Liver (tissue), 9 donors: ENCODE results near the gene GARNL3. TPM values are rescaled to one million over a fixed set of nuclear protein-coding genes. Genes with fewer than 3 reads are reported as not detected.

Experiments
- DNase-seq: peaks from one replicate; pipeline ENCODE4 v3.0.0-alpha.2; 2017; ENCODE audit warnings: low spot score
- H3K27ac ChIP-seq, 2 donors: one replicate each; pipeline ENCODE4 v1.7.0; 2013; ENCODE audit warnings: inconsistent platforms in 2 of 2, low read length in 2 of 2, control low read depth in 1 of 2, low read depth in 1 of 2, mild to moderate bottlenecking in 1 of 2
- H3K27me3 ChIP-seq, 4 donors: one replicate each; pipeline versions ENCODE4 v1.6.1 to v1.7.0; 2013; ENCODE audit warnings: low read length in 3 of 4, inconsistent platforms in 1 of 4, mild to moderate bottlenecking in 1 of 4, moderate library complexity in 1 of 4; ENCODE audit not compliant: control insufficient read depth in 4 of 4, insufficient read depth in 4 of 4
- H3K36me3 ChIP-seq, 4 donors: one replicate each; pipeline versions ENCODE4 v1.6.1 to v1.7.0; 2013; ENCODE audit warnings: low read length in 3 of 4, mild to moderate bottlenecking in 3 of 4, low read depth in 1 of 4, moderate library complexity in 1 of 4; ENCODE audit not compliant: control insufficient read depth in 4 of 4, insufficient read depth in 3 of 4
- H3K4me1 ChIP-seq, 4 donors: one replicate each; pipeline versions ENCODE4 v1.6.1 to v1.7.0; 2013; ENCODE audit warnings: low read length in 3 of 4, mild to moderate bottlenecking in 3 of 4, moderate library complexity in 1 of 4; ENCODE audit not compliant: control insufficient read depth in 4 of 4, insufficient read depth in 4 of 4
- H3K4me3 ChIP-seq, 3 donors: one replicate each; pipeline versions ENCODE4 v1.6.1 to v1.7.0; 2013; ENCODE audit warnings: low read length in 3 of 3, control low read depth in 1 of 3, low read depth in 1 of 3, mild to moderate bottlenecking in 1 of 3
- H3K9ac ChIP-seq, 2 donors: one replicate each; pipeline ENCODE4 v1.7.0; 2013; ENCODE audit warnings: low read length in 2 of 2, mild to moderate bottlenecking in 2 of 2, moderate library complexity in 2 of 2, control low read depth in 1 of 2, low read depth in 1 of 2
- H3K9me3 ChIP-seq, 4 donors: one replicate each; pipeline versions ENCODE4 v1.6.1 to v1.7.0; 2013; ENCODE audit warnings: low read length in 3 of 4; ENCODE audit not compliant: control insufficient read depth in 4 of 4
- EGR1 ChIP-seq, 2 donors: IDR thresholded peaks; 2 replicates each; pipeline ENCODE4 v1.6.1; 2016 to 2018; ENCODE audit warnings: antibody characterized with exemption in 2 of 2, low read depth in 2 of 2
- FOXA1 ChIP-seq: IDR thresholded peaks from 2 replicates; pipeline ENCODE4 v1.6.1; 2016; ENCODE audit warnings: antibody characterized with exemption
- FOXA2 ChIP-seq: IDR thresholded peaks from 2 replicates; pipeline ENCODE4 v1.6.1; 2016; ENCODE audit warnings: antibody characterized with exemption
- GABPA ChIP-seq, 2 donors: IDR thresholded peaks in 1 of 2; conservative IDR thresholded peaks in 1 of 2; 2 replicates each; pipeline ENCODE4 v1.6.1; 2016; ENCODE audit warnings: antibody characterized with exemption in 2 of 2, mild to moderate bottlenecking in 1 of 2, moderate library complexity in 1 of 2
- HNF4G ChIP-seq: IDR thresholded peaks from 2 replicates; pipeline ENCODE4 v1.6.1; 2016; ENCODE audit warnings: antibody characterized with exemption
- JUND ChIP-seq, 2 donors: IDR thresholded peaks; 2 replicates each; pipeline ENCODE4 v1.6.1; 2016; ENCODE audit warnings: antibody characterized with exemption in 2 of 2
- NR2F2 ChIP-seq: IDR thresholded peaks from 2 replicates; pipeline ENCODE4 v1.6.1; 2016; ENCODE audit warnings: antibody characterized with exemption
- RAD21 ChIP-seq, 2 donors: IDR thresholded peaks; 2 replicates each; pipeline ENCODE4 v1.6.1; 2016; ENCODE audit warnings: antibody characterized with exemption in 2 of 2, mild to moderate bottlenecking in 2 of 2
- RXRA ChIP-seq, 2 donors: IDR thresholded peaks; 2 replicates each; pipeline ENCODE4 v1.6.1; 2017 to 2018; ENCODE audit warnings: antibody characterized with exemption in 2 of 2, mild to moderate bottlenecking in 1 of 2
- SP1 ChIP-seq: IDR thresholded peaks from 2 replicates; pipeline ENCODE4 v1.6.1; 2018; ENCODE audit warnings: antibody characterized with exemption, mild to moderate bottlenecking
- TAF1 ChIP-seq: conservative IDR thresholded peaks from 2 replicates; pipeline ENCODE4 v1.6.1; 2016; ENCODE audit warnings: antibody characterized with exemption, mild to moderate bottlenecking
- YY1 ChIP-seq: IDR thresholded peaks from 2 replicates; pipeline ENCODE4 v1.6.1; 2016; ENCODE audit warnings: antibody characterized with exemption, mild to moderate bottlenecking
- WGBS: extraction: QIAGEN DNeasy Blood & Tissue Kit; methylation state at CpG from one replicate; pipeline ENCODE4 v1.1.7; 2013; 5-methylcytosine and 5-hydroxymethylcytosine counted together
- polyA plus RNA-seq, 2 donors: library from polyadenylated mRNA; stranded (reverse) in 1 of 2; unstranded in 1 of 2; fragments of 200-250 nt in 1 of 2; fragments of >200 nt in 1 of 2; fragmentation: Nextera tagmentation in 1 of 2; extraction: Ambion mirVana in 1 of 2; gene quantifications; one replicate each; pipeline versions ENCODE4 v1.2.1 to v1.2.3, GENCODE V29; 2013 to 2015
- total RNA-seq, 2 donors: library from RNA; depleted of rRNA; stranded (reverse); fragments of >200 nt; gene quantifications; one replicate each; pipeline ENCODE4 v1.2.3, GENCODE V29; 2014
- TF ChIP-seq, protein P1 (sequence below): fragments of 150-350 bp; IDR thresholded peaks from 2 replicates; pipeline ENCODE4 v1.5.1; 2017; ENCODE audit warnings: improper control_type of control experiment, low read depth, low read length; ENCODE audit not compliant: missing input control
- TF ChIP-seq, protein P2 (sequence below): IDR thresholded peaks from 2 replicates; pipeline ENCODE4 v1.6.1; 2016; ENCODE audit warnings: antibody characterized with exemption
- TF ChIP-seq, protein P3 (sequence below): IDR thresholded peaks from 2 replicates; pipeline ENCODE4 v1.6.1; 2016; ENCODE audit warnings: antibody characterized with exemption, mild to moderate bottlenecking
- donor health status: healthy.
- donor health status: healthy.
- donor health status: healthy.
- donor health status: healthy.
- donor health status: healthy.

GARNL3 gene
- total and polyA plus RNA-seq, 4 donors: 0.89 to 6.7 (median 3.5) TPM

DNA sequence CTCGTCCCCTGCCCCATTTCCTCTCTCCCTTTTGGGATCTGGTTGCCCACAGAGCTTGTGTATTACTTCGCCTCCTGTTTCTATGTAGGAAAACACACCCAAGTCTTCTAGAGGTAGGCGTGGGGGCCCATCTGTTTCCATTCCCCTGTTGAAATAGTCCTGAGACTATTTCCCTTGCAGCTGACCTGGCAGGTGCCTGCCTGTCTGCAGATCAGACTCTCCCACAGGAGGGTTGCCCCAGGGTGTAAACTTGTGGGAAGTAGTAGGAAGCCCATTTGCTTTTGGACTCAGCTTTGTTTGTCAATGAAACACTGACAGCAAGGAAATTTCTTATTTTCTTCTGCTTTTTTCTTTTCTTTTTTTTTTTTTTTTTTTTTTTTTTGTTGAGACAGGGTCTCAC is 16.3 kb upstream of the GARNL3 start:
- Histone ChIP-seq H3K9ac (no peak overlapping the region), H3K4me3 (no peak overlapping the region), H3K27ac (no peak overlapping the region), H3K36me3 (no peaks in the 10 kb centered on the region), H3K9me3 (no peaks in the 10 kb centered on the region), H3K27me3 (no peaks in the 10 kb centered on the region), H3K4me1 (peaks cover 0 to 22% (median 9%) of the 10 kb centered on the region in 4 donors)
- WGBS: over 99% methylated on average over 3 of the region's 3 CpGs
- no peak for TF ChIP-seq YY1
- DNase-seq: no peak

DNA sequence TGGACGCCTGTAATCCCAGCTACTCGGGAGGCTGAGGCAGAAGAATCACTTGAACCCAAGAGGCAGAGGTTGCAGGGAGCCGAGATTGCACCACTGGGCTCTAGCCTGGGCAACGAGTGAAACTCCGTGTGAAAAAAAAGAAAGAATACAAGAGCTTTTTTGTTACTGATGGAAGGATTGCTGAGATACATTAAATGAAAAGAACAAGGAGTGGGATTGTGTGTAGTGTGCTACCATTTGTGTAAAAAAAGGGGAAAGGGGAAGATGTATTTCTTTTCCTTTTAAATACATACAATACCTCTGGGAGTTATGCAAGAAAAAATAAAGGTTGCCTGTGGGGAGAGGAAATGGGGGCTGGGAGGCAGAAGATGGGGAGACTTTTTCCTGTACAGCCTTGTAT is 14.7 kb upstream of the GARNL3 start:
- H3K27me3 ChIP-seq: no peaks in the 10 kb centered on the region
- no peaks in the 10 kb centered on the region for H3K9me3 ChIP-seq
- no peaks in the 10 kb centered on the region for H3K36me3 ChIP-seq
- no peak for DNase-seq
- 96% methylated on average over 5 of the region's 5 CpGs for WGBS
- no peak overlapping the region for H3K4me3 ChIP-seq
- no peak overlapping the region for H3K9ac ChIP-seq
- H3K27ac ChIP-seq: no peak overlapping the region
- TF ChIP-seq, protein P1, sequence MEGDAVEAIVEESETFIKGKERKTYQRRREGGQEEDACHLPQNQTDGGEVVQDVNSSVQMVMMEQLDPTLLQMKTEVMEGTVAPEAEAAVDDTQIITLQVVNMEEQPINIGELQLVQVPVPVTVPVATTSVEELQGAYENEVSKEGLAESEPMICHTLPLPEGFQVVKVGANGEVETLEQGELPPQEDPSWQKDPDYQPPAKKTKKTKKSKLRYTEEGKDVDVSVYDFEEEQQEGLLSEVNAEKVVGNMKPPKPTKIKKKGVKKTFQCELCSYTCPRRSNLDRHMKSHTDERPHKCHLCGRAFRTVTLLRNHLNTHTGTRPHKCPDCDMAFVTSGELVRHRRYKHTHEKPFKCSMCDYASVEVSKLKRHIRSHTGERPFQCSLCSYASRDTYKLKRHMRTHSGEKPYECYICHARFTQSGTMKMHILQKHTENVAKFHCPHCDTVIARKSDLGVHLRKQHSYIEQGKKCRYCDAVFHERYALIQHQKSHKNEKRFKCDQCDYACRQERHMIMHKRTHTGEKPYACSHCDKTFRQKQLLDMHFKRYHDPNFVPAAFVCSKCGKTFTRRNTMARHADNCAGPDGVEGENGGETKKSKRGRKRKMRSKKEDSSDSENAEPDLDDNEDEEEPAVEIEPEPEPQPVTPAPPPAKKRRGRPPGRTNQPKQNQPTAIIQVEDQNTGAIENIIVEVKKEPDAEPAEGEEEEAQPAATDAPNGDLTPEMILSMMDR: no peak
- TF ChIP-seq, protein P2, sequence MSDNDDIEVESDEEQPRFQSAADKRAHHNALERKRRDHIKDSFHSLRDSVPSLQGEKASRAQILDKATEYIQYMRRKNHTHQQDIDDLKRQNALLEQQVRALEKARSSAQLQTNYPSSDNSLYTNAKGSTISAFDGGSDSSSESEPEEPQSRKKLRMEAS: no peak
- TF ChIP-seq NR2F2: no peak
- no peak for TF ChIP-seq SP1
- no peak for TF ChIP-seq RXRA (IDR thresholded peaks at IDR 0.05)
- no peak for TF ChIP-seq FOXA1
- no peak for TF ChIP-seq HNF4G
- TF ChIP-seq TAF1: no peak
- no peak for TF ChIP-seq YY1
- TF ChIP-seq, protein P3, sequence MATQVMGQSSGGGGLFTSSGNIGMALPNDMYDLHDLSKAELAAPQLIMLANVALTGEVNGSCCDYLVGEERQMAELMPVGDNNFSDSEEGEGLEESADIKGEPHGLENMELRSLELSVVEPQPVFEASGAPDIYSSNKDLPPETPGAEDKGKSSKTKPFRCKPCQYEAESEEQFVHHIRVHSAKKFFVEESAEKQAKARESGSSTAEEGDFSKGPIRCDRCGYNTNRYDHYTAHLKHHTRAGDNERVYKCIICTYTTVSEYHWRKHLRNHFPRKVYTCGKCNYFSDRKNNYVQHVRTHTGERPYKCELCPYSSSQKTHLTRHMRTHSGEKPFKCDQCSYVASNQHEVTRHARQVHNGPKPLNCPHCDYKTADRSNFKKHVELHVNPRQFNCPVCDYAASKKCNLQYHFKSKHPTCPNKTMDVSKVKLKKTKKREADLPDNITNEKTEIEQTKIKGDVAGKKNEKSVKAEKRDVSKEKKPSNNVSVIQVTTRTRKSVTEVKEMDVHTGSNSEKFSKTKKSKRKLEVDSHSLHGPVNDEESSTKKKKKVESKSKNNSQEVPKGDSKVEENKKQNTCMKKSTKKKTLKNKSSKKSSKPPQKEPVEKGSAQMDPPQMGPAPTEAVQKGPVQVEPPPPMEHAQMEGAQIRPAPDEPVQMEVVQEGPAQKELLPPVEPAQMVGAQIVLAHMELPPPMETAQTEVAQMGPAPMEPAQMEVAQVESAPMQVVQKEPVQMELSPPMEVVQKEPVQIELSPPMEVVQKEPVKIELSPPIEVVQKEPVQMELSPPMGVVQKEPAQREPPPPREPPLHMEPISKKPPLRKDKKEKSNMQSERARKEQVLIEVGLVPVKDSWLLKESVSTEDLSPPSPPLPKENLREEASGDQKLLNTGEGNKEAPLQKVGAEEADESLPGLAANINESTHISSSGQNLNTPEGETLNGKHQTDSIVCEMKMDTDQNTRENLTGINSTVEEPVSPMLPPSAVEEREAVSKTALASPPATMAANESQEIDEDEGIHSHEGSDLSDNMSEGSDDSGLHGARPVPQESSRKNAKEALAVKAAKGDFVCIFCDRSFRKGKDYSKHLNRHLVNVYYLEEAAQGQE: no peak
- peaks cover 0 to 19% (median 7%) of the 10 kb centered on the region in 4 donors for H3K4me1 ChIP-seq

DNA sequence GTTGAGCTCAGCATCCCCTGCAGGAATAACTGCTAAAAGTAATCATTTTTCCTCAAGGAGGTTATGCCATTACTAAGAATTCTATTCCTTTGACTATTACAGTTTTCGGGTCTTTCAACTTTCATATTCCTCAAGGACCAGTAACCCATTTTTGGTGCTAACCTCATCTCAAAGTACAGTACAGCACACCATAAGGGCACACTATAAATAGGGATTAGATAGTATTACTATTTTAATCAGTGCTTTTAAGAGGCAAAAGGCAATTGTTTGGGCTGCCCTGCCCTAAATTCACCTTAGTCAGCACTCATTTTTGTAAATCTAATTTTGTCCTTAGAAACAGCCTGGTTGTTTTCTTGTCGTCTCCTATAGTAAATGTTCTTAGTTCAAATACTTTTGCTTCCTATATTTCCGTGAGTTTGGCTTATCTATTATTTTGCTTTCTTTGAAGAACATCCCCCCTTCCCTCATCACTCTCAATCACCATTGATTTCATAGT is 13.6 kb upstream of the GARNL3 start:
- Histone ChIP-seq H3K9me3 (no peaks in the 10 kb centered on the region), H3K36me3 (no peaks in the 10 kb centered on the region), H3K4me3 (no peak overlapping the region), H3K27me3 (no peaks in the 10 kb centered on the region), H3K27ac (no peak overlapping the region), H3K9ac (no peak overlapping the region), H3K4me1 (peaks cover 0 to 11% (median 1%) of the 10 kb centered on the region in 4 donors)
- no peak for DNase-seq
- 84% methylated on average over 3 of the region's 3 CpGs for WGBS
- no peak for TF ChIP-seq FOXA2
- TF ChIP-seq, protein P2: no peak
- TF ChIP-seq RAD21 (IDR thresholded peaks at IDR 0.05): no peak
- TF ChIP-seq, protein P3: no peak
- TF ChIP-seq FOXA1: no peak
- no peak for TF ChIP-seq JUND (IDR thresholded peaks at IDR 0.05)
- TF ChIP-seq NR2F2: no peak
- no peak for TF ChIP-seq GABPA (IDR thresholded peaks at IDR 0.05 in 1 of 2, conservative IDR thresholded peaks at IDR 0.05 in 1 of 2)
- no peak for TF ChIP-seq EGR1 (IDR thresholded peaks at IDR 0.05; ENCODE audit: low read depth in 2 of 2)
- TF ChIP-seq, protein P1: no peak
- no peak for TF ChIP-seq RXRA (IDR thresholded peaks at IDR 0.05)
- TF ChIP-seq TAF1: no peak
